ENCODE results near the gene PIGC.

DNA sequence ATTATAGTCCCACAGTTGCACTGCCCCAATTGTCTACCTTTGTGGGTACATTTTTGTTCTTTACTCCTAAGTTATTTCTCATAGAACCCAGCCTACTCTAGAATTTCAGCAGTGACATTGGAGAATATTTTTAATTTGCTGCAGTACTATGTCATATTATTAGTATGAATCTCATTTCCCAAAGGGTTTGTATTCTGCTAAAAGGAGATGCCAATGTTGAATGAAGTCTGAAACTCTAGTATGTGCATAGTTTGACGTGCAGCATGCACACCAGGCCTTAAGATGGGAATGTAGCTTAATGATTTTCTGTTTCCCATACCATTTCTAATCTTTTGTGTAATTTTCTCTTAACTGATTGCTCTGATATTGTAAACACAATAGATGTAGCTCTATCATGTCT lies 33.8 kb downstream of the PIGC start:
- TF ChIP-seq, protein P1, sequence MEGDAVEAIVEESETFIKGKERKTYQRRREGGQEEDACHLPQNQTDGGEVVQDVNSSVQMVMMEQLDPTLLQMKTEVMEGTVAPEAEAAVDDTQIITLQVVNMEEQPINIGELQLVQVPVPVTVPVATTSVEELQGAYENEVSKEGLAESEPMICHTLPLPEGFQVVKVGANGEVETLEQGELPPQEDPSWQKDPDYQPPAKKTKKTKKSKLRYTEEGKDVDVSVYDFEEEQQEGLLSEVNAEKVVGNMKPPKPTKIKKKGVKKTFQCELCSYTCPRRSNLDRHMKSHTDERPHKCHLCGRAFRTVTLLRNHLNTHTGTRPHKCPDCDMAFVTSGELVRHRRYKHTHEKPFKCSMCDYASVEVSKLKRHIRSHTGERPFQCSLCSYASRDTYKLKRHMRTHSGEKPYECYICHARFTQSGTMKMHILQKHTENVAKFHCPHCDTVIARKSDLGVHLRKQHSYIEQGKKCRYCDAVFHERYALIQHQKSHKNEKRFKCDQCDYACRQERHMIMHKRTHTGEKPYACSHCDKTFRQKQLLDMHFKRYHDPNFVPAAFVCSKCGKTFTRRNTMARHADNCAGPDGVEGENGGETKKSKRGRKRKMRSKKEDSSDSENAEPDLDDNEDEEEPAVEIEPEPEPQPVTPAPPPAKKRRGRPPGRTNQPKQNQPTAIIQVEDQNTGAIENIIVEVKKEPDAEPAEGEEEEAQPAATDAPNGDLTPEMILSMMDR (conservative IDR thresholded peaks at IDR 0.05): no peak
- TF ChIP-seq ZFX (IDR thresholded peaks at IDR 0.05): no peak
